Fibroblast of the aortic adventitia (primary cell): Measurements from ENCODE around the gene CCN2. TPM values are rescaled to one million over a fixed set of nuclear protein-coding genes. Genes with fewer than 3 reads are reported as not detected.

ENCODE experiments used
- DNase-seq: peaks from one replicate; pipeline ENCODE4 v3.0.0-alpha.2; 2010; ENCODE audit warnings: low read depth
- H3K4me3 ChIP-seq: 2 replicates; pipeline ENCODE4 v1.5.1; 2011; ENCODE audit warnings: low read depth, mild to moderate bottlenecking, control low read depth, low read length, moderate library complexity
- total RNA-seq: library from RNA; depleted of rRNA; stranded (reverse); fragments of >200 nt; gene quantifications from 2 replicates; pipeline ENCODE4 v1.2.3, GENCODE V29; 2012; ENCODE audit warnings: low replicate concordance
- TF ChIP-seq, protein P1 (sequence below): IDR thresholded peaks from 2 replicates; pipeline ENCODE4 v1.5.1; 2011; ENCODE audit warnings: mild to moderate bottlenecking, low read length, control low read depth, inconsistent platforms; ENCODE audit not compliant: insufficient read depth

CCN2 gene
- total RNA-seq, 1 donor, result 118 TPM

DNA sequence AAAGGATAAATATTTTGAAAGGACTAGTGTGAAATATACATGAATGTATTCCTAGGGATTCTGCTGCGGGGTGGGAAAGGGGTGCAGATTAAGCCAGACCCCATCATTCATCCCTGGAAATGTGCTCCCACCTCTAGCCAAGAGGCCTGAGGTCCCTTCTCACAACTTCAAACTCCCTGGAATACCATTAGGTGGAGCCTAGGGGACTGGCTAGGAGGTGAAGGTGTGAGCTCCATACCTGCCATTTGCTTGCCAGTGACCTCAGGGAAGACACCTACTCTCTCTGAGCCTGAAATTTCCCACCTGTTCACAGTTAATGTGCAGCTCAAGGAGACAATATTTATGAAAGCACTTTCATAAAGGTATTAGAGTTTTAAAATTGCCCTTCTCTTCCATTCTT lies 4.7 kb upstream of the CCN2 start:
- H3K4me3 ChIP-seq, result no peak overlapping the region
- TF ChIP-seq, protein P1, sequence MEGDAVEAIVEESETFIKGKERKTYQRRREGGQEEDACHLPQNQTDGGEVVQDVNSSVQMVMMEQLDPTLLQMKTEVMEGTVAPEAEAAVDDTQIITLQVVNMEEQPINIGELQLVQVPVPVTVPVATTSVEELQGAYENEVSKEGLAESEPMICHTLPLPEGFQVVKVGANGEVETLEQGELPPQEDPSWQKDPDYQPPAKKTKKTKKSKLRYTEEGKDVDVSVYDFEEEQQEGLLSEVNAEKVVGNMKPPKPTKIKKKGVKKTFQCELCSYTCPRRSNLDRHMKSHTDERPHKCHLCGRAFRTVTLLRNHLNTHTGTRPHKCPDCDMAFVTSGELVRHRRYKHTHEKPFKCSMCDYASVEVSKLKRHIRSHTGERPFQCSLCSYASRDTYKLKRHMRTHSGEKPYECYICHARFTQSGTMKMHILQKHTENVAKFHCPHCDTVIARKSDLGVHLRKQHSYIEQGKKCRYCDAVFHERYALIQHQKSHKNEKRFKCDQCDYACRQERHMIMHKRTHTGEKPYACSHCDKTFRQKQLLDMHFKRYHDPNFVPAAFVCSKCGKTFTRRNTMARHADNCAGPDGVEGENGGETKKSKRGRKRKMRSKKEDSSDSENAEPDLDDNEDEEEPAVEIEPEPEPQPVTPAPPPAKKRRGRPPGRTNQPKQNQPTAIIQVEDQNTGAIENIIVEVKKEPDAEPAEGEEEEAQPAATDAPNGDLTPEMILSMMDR, result no peak
- DNase-seq, result no peak

DNA sequence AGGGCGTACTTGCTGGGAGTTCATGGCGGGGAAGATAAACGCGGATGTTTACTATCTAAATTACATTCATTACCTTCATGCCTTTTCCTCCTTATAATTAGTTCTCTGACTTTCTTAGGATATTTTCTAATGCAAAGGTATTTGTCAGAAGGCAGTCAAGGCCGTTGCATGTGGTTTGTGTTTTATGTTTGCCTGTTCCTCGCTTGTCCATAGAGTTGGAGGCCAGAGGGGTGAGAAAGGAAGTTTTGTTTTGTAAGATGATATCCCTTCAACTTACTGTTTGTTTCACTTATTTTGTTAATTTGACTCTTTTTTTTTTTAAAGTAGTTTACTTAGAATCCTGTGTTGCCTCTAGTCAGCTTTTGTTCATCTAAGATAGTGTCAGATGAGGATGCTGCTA lies 4.0 kb upstream of the CCN2 start:
- DNase-seq, result no peak
- TF ChIP-seq, protein P1, result no peak
- no peak overlapping the region for H3K4me3 ChIP-seq

DNA sequence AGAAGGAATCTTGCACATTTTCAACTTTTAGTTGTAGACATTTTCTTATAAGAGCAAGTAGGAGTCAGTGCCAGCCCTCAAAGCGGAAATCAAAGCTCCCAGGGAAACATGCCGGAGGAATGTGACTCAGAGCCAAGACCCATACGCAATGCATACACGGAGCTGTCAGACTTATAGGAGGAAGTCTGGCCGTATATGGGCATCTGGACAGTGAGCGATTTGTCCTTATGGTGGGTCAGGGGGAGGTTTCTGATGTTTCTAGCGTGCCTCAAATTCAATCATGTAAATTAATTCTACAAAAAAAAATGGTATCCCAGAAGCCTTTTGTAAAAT lies 3.6 kb upstream of the CCN2 start:
- TF ChIP-seq, protein P1, result no peak
- H3K4me3 ChIP-seq, result no peak overlapping the region
- peak; percentile 97 for DNase-seq

DNA sequence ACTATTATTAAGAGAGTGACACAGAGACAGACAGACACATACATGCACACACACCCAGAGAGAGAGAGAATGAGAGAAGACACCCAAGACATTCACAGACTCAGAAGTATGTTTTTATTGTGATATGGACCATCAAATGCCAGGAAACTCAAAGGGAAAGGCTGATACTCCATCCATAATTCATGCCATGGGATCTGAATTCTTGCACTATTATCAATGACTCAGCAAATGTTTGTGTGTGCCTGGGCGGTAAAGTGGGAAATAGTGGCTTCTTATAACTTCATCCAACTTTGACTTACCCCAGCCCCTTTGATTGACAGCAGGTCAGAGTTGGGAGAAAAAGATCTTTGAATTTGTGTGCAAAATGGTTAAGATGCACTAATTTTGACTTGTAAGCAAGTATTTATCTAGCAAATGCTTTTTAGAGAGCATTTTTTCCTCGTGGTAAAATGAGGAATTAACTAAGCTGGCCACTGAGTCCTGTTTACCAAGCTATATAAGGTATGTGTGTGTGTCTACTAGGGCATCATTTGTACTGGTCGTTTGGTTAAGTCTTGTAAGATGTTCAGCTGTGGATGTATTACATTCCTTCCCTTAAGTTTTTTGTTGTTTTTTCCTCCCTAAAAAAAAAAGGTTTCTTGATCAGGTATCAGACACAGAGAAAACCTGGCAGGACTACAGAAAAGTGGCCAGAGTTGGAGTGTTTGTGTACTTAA lies 3.0 kb upstream of the CCN2 start:
- peak; percentile 75 for DNase-seq
- TF ChIP-seq, protein P1, result no peak
- H3K4me3 ChIP-seq, result no peak overlapping the region

DNA sequence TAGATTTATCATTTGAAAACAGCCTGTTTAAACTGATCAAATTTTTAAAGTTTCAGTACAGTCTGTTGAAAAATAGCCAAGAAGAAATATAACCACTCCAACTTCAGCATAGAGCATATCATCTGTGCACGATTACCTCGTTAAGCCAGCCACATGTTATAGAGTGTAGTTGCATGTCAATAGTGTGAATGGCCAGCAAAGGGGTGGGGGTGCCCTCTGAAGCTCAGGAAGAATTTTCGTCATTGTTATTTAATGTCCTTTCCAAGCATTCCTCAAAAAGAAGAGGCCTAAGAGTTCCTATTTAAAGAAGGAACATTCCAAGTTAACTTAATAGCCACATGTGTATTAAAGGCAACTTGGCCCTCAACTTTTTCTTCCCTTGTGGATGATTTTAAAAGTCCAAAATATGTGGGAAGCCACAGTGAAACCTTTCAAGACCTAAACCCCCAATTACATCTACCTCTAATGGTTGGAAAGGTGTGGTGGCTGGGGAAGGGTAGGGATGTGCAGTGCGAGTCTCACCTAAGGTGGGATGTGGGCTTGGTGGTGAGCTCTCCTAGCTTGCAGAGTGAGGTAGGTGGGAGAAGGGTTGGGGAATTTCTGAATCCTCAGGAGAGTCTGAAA lies 1.8 kb upstream of the CCN2 start:
- DNase-seq, result no peak
- H3K4me3 ChIP-seq, result no peak overlapping the region
- TF ChIP-seq, protein P1, result no peak

DNA sequence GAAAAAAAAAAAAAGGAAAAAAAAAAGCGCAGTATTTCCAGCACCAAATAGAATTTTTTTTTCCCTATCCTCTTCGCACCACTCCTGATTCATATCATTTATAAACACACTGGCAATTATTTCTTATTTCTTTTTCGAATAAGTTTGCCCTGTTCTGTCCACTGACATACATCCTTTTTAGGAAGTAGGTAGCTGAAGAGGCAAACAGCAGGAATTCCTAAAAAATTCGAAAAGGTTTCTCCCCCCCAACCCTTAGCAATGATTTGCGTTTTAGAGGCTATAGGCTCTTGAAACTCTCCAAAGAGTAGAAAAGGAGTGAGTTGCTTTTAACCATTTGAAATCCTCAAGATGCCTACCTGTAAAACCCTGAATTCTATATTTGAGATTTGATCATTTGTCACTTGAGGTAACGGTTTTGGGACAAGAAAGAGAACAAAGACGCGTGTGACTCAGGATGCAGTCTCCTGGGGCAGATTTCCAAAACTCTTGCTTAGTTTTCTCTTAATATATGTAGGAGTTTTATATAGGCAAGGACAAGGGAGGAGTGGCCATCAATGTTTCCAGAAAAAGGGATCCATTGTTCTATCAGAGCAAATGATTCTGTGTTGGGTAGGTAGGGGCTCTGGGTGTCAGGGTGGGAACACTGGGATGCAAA lies 531 bp upstream of the CCN2 start:
- H3K4me3 ChIP-seq, result peak overlapping the region; percentile 91
- TF ChIP-seq, protein P1, result no peak
- DNase-seq, result no peak
